ENCODE results near the gene ZNF423. TPM values are rescaled to one million over a fixed set of nuclear protein-coding genes. Genes with fewer than 3 reads are reported as not detected.

ZNF423 gene
- total RNA-seq, 1 donor from 2014 or later = 22.5 TPM

GRCh38 chr16:49724774-49725173 lies 131.1 kb downstream of the ZNF423 start:
- DNase-seq = no peak

- DNase-seq = no peak
These were observed 132.6 kb downstream of the ZNF423 start for GRCh38 chr16:49723310-49723709.

GRCh38 chr16:49720225-49720624 lies 135.7 kb downstream of the ZNF423 start:
- no peak for DNase-seq

- DNase-seq = no peak
These were observed 138.2 kb downstream of the ZNF423 start for GRCh38 chr16:49717689-49718088.

- DNase-seq = peak; percentile 73
These were observed 139.5 kb downstream of the ZNF423 start for GRCh38 chr16:49716339-49716934.

GRCh38 chr16:49713770-49714169 lies 142.1 kb downstream of the ZNF423 start:
- no peak for DNase-seq

GRCh38 chr16:49712542-49712941 lies 143.4 kb downstream of the ZNF423 start:
- no peak for DNase-seq

GRCh38 chr16:49712106-49712505 lies 143.8 kb downstream of the ZNF423 start:
- DNase-seq = no peak

GRCh38 chr16:49709057-49709456 lies 146.9 kb downstream of the ZNF423 start:
- peak; percentile 21 for DNase-seq

- DNase-seq = no peak
These were observed 147.4 kb downstream of the ZNF423 start for GRCh38 chr16:49708491-49708890.

GRCh38 chr16:49706620-49707355 lies 149.1 kb downstream of the ZNF423 start:
- DNase-seq = no peak

- no peak for DNase-seq
These were observed 151.2 kb downstream of the ZNF423 start for GRCh38 chr16:49704586-49705155.

- DNase-seq = peak; percentile 74
These were observed 152.4 kb downstream of the ZNF423 start for GRCh38 chr16:49703483-49703882.

- DNase-seq = peak; percentile 96
These were observed 154.0 kb downstream of the ZNF423 start for GRCh38 chr16:49701789-49702494.

GRCh38 chr16:49701065-49701685 lies 154.7 kb downstream of the ZNF423 start:
- DNase-seq = no peak

- DNase-seq = peak; percentile 74
These were observed 155.5 kb downstream of the ZNF423 start for GRCh38 chr16:49700251-49701064.

GRCh38 chr16:49699841-49700175 lies 156.1 kb downstream of the ZNF423 start:
- DNase-seq = peak; percentile 32

GRCh38 chr16:49698931-49699840 lies 156.7 kb downstream of the ZNF423 start:
- DNase-seq = peak; percentile 74

GRCh38 chr16:49698453-49698815 lies 157.5 kb downstream of the ZNF423 start:
- peak; percentile 92 for DNase-seq

GRCh38 chr16:49697631-49698452 lies 158.1 kb downstream of the ZNF423 start:
- DNase-seq = no peak

Measured in tongue (tissue), 2 donors.